GM19193 (cell line): ENCODE measurements around the gene ZNF385A.

Source experiments
- POLR2A ChIP-seq: IDR thresholded peaks from 4 replicates; pipeline ENCODE4 v1.6.1; 2011; ENCODE audit not compliant: insufficient read depth, insufficient read length; ENCODE audit errors: extremely low read depth

The ZNF385A gene, protein sequence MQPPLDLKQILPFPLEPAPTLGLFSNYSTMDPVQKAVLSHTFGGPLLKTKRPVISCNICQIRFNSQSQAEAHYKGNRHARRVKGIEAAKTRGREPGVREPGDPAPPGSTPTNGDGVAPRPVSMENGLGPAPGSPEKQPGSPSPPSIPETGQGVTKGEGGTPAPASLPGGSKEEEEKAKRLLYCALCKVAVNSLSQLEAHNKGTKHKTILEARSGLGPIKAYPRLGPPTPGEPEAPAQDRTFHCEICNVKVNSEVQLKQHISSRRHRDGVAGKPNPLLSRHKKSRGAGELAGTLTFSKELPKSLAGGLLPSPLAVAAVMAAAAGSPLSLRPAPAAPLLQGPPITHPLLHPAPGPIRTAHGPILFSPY

DNA sequence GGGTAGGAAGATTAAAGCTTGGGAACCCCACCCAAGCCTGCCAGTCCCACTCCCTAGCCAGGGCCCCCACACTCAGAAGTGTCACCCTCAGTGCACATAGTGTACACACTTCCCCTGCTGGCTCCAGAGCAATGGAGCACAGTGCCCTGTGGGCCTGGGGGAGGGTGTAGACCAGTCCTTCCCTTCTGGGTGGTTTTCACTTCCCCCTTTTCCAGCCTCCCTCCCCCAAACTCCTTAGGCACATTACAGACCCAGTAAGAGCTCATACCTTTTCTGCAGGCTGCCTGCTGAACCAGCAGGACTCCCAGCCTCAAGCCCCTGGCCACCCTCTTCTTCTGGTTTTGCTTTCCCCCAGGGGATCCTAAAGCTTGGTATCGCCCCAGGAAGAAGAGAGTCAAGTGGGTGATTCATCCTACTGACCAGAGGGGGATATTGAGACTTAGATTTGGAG lies at the start of gene ZNF385A:
ZNF385A (minus strand) TSS at position 143 of the 451 bp plus-strand sequence. CDS start 219 bp downstream, outside the sequence.
- no peak for TF ChIP-seq POLR2A

DNA sequence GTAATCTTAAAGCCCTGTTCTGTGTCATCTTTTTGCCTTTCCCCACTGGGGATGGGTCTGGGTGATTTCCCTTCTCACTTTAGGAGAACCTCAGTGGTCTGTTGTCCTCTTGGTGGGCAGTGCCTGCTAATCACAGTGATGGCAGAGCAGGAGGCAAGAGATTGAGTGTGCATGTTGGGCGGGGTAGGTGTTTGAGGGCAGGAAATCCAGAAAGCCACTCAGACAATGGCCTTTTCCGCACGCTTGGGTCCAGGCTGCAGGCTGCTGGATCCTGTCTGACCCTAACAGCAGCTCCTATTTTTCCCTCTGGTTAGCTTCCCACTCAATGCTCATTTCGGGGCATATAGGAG lies 48.3 kb upstream of the ZNF385A start:
- TF ChIP-seq POLR2A, result no peak

DNA sequence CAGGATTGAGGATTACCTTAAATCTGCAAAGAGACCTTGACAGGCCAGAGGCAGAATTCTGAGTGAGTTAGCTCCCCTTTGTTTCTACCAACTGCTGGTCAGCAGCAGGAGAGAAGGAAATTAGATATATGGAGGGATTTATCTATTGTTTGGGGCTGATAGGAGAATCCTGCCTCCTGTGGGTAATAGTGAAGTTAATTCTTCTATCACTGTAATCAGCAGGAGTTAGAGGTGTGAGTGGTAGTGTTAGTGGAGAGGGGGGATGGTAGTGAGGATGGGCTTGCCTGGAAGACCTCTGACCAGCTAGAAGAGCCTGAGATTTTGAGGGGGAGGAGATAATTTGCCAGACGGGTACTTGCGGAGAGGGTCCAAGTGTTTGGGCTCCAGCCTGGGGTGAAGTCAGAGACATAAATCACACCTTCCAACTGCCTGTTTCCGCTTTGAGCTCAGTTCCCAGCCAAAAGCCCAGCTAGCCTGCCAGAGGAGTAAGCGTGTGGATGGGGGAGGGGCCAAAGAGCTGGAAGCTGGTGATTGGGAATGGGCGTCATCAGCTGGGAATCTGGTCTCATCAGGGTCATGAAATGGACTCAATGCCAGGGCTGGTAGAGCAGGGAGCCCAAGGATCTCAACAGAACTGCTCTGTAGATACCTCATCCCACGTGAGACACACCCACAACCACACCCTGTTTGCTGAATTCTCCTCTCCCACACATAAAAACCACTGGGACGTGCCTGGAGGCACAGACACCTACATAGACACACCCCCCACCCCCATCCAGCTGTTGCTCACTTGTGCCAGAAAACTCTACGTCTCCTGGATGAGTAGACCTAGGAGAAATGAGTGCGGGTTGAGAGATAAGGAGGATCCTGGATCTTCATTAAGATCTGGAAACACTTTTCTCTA lies 47.6 kb upstream of the ZNF385A start:
- TF ChIP-seq POLR2A, result no peak

GRCh38 chr12:54430471-54431069 lies 46.0 kb upstream of the ZNF385A start:
- no peak for TF ChIP-seq POLR2A

GRCh38 chr12:54429014-54429471 lies 44.5 kb upstream of the ZNF385A start:
- TF ChIP-seq POLR2A, result no peak

- no peak for TF ChIP-seq POLR2A
These were observed 43.8 kb upstream of the ZNF385A start for GRCh38 chr12:54428050-54429013.

- TF ChIP-seq POLR2A, result no peak
These were observed 42.6 kb upstream of the ZNF385A start for GRCh38 chr12:54427106-54427505.

DNA sequence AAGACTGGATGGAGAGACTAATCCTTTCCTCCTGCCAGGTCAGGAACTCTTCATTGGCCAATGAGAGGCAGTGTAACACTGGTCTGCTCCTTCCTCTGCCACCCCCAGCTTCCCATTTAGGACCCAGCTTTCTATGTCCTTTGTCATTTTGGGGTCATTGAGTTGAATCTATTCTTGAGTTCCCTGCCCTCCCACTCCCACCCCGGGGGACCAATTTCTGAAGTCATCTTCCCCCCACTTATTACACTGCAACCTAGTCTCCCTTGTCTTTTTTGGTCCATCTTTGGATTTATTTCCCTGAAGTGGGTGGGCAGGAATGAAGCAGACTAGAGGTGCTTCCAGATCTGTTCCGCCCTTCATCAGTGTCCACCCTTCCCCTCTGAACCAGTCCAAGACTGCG lies 42.2 kb upstream of the ZNF385A start:
- TF ChIP-seq POLR2A, result no peak

- no peak for TF ChIP-seq POLR2A
These were observed 41.2 kb upstream of the ZNF385A start for GRCh38 chr12:54425702-54426101.

DNA sequence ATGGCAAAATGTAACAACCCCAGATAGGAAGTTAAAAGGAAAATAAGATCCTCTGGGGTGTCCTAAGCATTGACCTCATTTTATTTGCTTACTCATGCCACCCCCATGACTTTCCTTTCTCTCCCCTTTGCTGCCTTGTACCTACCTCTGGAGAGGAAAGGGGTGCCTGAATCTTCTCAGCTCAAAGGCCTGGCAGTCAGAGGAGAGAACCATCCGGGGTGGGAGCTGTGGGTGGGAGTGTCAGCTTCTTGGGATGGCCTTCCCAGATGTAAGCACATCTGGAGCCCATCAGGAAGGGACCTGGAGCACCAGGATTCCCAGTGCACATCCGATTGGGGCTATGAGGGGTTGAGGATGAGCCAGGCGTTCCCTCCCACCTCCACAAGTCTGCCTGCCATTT lies 39.7 kb upstream of the ZNF385A start:
- no peak for TF ChIP-seq POLR2A

DNA sequence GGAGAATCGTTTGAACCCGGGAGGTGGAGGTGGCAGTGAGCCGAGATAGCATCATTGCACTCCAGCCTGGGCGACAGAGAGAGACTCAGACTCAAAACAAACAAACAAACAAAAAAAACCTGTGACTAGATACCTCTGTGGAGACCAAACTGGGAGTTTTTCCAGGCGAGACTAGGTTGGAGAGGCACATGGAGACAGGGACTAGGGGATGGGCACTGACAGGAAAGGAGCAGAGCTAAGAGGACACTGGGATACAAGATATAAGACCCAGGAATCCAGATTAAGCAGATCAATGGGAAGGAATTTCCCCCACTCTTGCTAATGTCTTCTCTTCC lies 39.2 kb upstream of the ZNF385A start:
- no peak for TF ChIP-seq POLR2A

- TF ChIP-seq POLR2A, result no peak
These were observed 37.3 kb upstream of the ZNF385A start for GRCh38 chr12:54421879-54422250.

- no peak for TF ChIP-seq POLR2A
These were observed 36.8 kb upstream of the ZNF385A start for GRCh38 chr12:54421175-54421878.

- no peak for TF ChIP-seq POLR2A
These were observed 36.2 kb upstream of the ZNF385A start for GRCh38 chr12:54420766-54421144.

- TF ChIP-seq POLR2A, result no peak
These were observed 34.8 kb upstream of the ZNF385A start, which contains the start of gene ITGA5 for GRCh38 chr12:54419088-54419887. TSS of gene ITGA5 (minus strand) at chr12:54419266. CDS start at chr12:54419198, 68 bp downstream.
